Brain microvascular endothelial cell (primary cell): ENCODE results near the gene NAA38.

Experiments used
- DNase-seq: peaks from one replicate; pipeline ENCODE4 v3.0.0-alpha.2; 2020
- H3K27ac ChIP-seq: fragments of 250-450 bp; sonication (Bioruptor Pico); 2 replicates; pipeline ENCODE4 v1.5.1; 2020; ENCODE audit warnings: mild to moderate bottlenecking, moderate library complexity
- H3K27me3 ChIP-seq: fragments of 250-450 bp; sonication (Bioruptor Pico); replicated peaks from 2 replicates; pipeline ENCODE4 v1.5.1; 2020; ENCODE audit warnings: mild to moderate bottlenecking
- H3K36me3 ChIP-seq: fragments of 250-450 bp; sonication (Bioruptor Pico); replicated peaks from 2 replicates; pipeline ENCODE4 v1.5.1; 2020; ENCODE audit warnings: mild to moderate bottlenecking
- H3K4me3 ChIP-seq: 2 replicates; pipeline ENCODE4 v1.5.1; 2011; ENCODE audit warnings: low read depth, mild to moderate bottlenecking, control low read depth, low read length, moderate library complexity
- in situ Hi-C: cut with HindIII; loops from 2 replicates; pipeline ENCODE4 v1.10.0; 2017; ENCODE audit warnings: low sequenced_read_pairs, low pct_ligation_motif_present
- TF ChIP-seq, protein P1 (sequence below): IDR thresholded peaks from 2 replicates; pipeline ENCODE4 v1.5.1; 2011; ENCODE audit warnings: low read depth, mild to moderate bottlenecking, moderate library complexity, low read length, control low read depth, inconsistent platforms; ENCODE audit errors: missing control alignments

The NAA38 gene

DNA sequence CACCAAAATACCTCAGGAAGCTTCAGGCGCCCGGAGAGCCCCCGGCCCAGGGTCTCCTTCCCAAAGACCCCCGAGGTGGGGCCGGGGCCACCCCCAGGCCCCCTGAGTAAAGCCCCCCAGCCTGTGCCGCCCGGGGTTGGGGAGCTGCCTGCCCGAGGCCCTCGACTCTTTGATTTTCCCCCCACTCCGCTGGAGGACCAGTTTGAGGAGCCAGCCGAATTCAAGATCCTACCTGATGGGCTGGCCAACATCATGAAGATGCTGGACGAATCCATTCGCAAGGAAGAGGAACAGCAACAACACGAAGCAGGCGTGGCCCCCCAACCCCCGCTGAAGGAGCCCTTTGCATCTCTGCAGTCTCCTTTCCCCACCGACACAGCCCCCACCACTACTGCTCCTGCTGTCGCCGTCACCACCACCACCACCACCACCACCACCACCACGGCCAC, 9.2 kb downstream of the NAA38 start:
- H3K36me3 ChIP-seq, result peaks cover 48% of the 10 kb centered on the region
- TF ChIP-seq, protein P1, sequence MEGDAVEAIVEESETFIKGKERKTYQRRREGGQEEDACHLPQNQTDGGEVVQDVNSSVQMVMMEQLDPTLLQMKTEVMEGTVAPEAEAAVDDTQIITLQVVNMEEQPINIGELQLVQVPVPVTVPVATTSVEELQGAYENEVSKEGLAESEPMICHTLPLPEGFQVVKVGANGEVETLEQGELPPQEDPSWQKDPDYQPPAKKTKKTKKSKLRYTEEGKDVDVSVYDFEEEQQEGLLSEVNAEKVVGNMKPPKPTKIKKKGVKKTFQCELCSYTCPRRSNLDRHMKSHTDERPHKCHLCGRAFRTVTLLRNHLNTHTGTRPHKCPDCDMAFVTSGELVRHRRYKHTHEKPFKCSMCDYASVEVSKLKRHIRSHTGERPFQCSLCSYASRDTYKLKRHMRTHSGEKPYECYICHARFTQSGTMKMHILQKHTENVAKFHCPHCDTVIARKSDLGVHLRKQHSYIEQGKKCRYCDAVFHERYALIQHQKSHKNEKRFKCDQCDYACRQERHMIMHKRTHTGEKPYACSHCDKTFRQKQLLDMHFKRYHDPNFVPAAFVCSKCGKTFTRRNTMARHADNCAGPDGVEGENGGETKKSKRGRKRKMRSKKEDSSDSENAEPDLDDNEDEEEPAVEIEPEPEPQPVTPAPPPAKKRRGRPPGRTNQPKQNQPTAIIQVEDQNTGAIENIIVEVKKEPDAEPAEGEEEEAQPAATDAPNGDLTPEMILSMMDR, result no peak

DNA sequence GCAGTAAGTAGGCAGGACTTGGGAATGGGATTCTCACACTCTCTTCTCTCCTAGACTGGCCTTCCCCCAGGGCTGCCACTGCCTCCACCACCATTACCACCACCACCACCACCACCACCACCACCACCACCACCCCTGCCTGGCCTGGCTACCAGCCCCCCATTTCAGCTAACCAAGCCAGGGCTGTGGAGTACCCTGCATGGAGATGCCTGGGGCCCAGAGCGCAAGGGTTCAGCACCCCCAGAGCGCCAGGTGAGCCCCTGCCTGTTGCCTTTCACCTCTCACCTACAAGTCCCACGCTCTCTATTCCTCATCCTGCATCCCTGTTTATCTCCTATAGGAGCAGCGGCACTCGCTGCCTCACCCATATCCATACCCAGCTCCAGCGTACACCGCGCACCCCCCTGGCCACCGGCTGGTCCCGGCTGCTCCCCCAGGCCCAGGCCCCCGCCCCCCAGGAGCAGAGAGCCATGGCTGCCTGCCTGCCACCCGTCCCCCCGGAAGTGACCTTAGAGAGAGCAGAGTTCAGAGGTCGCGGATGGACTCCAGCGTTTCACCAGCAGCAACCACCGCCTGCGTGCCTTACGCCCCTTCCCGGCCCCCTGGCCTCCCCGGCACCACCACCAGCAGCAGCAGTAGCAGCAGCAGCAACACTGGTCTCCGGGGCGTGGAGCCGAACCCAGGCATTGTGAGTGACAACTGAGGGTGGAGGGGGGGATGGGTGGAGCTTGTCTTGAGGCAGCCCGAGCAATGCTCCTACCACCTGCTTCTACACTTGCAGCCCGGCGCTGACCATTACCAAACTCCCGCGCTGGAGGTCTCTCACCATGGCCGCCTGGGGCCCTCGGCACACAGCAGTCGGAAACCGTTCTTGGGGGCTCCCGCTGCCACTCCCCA, 10.3 kb downstream of the NAA38 start:
- no peak overlapping the region for H3K4me3 ChIP-seq
- H3K27me3 ChIP-seq, result no peaks in the 10 kb centered on the region
- no peak overlapping the region for H3K27ac ChIP-seq
- TF ChIP-seq, protein P1, result no peak
- peaks cover 36% of the 10 kb centered on the region for H3K36me3 ChIP-seq
- in situ Hi-C loops, result no loop called here
- DNase-seq, result no peak

More for the DNA sequence above, 9.2 kb downstream of the NAA38 start:
- Histone ChIP-seq H3K4me3 (no peak overlapping the region), H3K27ac (no peak overlapping the region), H3K27me3 (no peaks in the 10 kb centered on the region)
- DNase-seq, result no peak
- in situ Hi-C loops, result no loop called here

DNA sequence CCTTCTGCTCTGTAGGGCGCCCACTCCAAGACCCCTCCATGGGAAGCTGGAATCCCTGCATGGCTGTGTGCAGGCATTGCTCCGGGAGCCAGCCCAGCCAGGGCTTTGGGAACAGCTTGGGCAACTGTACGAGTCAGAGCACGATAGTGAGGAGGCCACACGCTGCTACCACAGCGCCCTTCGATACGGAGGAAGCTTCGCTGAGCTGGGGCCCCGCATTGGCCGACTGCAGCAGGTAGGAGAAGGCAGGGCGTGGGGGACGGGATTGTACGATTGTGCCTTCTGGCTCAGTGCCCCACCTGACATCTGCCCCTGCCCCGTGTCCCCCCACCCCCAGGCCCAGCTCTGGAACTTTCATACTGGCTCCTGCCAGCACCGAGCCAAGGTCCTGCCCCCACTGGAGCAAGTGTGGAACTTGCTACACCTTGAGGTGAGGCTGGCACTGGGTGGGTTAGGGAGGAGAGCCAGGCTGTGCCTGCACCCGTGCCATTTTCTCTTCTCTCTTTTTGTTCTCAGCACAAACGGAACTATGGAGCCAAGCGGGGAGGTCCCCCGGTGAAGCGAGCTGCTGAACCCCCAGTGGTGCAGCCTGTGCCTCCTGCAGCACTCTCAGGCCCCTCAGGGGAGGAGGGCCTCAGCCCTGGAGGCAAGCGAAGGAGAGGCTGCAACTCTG, 11.2 kb downstream of the NAA38 start:
- peaks cover 31% of the 10 kb centered on the region for H3K36me3 ChIP-seq
- no peak overlapping the region for H3K4me3 ChIP-seq
- DNase-seq, result no peak
- H3K27ac ChIP-seq, result no peak overlapping the region
- in situ Hi-C loops, result no loop called here
- TF ChIP-seq, protein P1, result no peak
- no peaks in the 10 kb centered on the region for H3K27me3 ChIP-seq

DNA sequence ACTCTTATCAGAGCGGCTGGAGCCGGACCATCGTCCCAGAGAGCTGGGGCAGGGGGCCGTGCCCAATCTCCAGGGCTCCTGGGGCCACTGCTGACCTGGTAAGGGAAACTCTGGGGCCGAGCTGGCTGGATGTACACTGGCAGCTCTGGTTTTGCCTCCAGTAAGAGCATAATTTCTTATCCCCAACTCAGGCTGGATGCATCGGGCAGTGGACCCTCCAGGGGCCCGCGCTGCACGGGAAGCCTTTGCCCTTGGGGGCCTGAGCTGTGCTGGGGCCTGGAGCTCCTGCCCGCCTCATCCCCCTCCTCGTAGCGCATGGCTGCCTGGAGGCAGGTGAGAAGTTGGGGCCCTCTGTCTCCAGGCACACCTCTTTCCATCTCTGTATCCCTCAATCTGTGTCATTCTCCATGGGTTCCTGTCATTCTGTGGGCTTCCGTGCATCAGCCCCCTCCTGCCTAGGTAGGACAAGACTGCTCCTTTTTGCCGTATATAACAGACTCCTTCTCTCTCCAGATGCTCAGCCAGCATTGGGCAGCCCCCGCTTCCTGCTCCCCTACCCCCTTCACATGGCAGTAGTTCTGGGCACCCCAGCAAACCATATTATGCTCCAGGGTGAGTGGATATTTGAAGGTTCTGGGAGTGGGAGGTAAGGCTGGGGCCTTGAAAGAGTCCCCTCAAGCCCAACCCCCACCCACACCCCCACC, 11.8 kb downstream of the NAA38 start:
- in situ Hi-C loops, result no loop called here
- Histone ChIP-seq H3K27me3 (no peaks in the 10 kb centered on the region), H3K4me3 (peak overlapping the region; percentile 78), H3K27ac (peak overlapping the region; percentile 99), H3K36me3 (peaks cover 27% of the 10 kb centered on the region)
- TF ChIP-seq, protein P1, result no peak
- no peak for DNase-seq

- DNase-seq, result peak; percentile 93
- Histone ChIP-seq H3K4me3 (peak overlapping the region; percentile 78), H3K27ac (peak overlapping the region; percentile 99), H3K36me3 (peaks cover 17% of the 10 kb centered on the region), H3K27me3 (no peaks in the 10 kb centered on the region)
- TF ChIP-seq, protein P1, result no peak
- in situ Hi-C loops, result no loop called here
Observed at GRCh38 chr17:7844292-7845154, 12.8 kb downstream of the NAA38 start.
